ENCODE data around the gene ELP4. TPM values are rescaled to one million over a fixed set of nuclear protein-coding genes. Genes with fewer than 3 reads are reported as not detected.

Gene ELP4
- total and polyA plus RNA-seq, 2 experiments from 2014 or later, result 28.2 to 38.3 TPM

DNA sequence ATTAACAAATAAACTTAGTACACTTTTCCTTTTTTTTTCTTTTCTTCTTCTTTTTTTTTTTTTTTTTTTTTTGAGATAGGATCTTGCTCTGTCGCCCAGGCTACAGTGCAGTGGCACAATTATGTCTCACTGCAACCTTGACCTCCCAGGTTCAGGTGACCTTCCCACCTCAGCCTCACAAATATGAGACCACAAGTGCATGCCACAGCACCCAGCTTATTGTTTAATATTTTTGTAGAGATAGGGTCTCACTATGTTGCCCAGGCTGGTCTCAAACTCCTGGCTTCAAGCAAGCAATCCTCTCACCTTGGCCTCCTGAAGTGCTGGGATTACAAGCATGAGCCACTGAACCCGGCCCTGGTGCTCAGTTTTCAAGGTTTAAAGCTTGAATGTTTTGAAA lies 88.9 kb downstream of the ELP4 start:
- no peak overlapping the region for H3K27ac Mint-ChIP-seq
- H3K9me3 Mint-ChIP-seq, result peaks cover 15% of the 10 kb centered on the region
- no peak overlapping the region for H3K4me3 Mint-ChIP-seq
- H3K4me1 Mint-ChIP-seq, result peaks cover 17% of the 10 kb centered on the region
- no peak for DNase-seq (ENCODE audit: low spot score)
- no peaks in the 10 kb centered on the region for H3K79me2 ChIP-seq (replicated peaks; ENCODE audit: insufficient read depth)
- no peak for ATAC-seq
- H4K20me1 ChIP-seq (replicated peaks; ENCODE audit: insufficient read depth), result no peaks in the 10 kb centered on the region
- no peak overlapping the region for H3K4me3 ChIP-seq
- H3K36me3 ChIP-seq (ENCODE audit: insufficient read depth), result no peaks in the 10 kb centered on the region
- peaks cover 17% of the 10 kb centered on the region for H3K4me1 ChIP-seq (ENCODE audit: insufficient read depth)
- TF ChIP-seq POLR2AphosphoS5 (IDR thresholded peaks at IDR 0.05; ENCODE audit: low read depth), result no peak
- no peak for TF ChIP-seq STAT1 (IDR thresholded peaks at IDR 0.05; ENCODE audit: unreplicated experiment)
- no peak for TF ChIP-seq REST (IDR thresholded peaks at IDR 0.05; ENCODE audit: unreplicated experiment)
- no peak for TF ChIP-seq EZH2 (IDR thresholded peaks at IDR 0.05; ENCODE audit: low read depth, unreplicated experiment)
- no peak for TF ChIP-seq CREB1 (CRISPR knock-in tag; IDR thresholded peaks at IDR 0.05; ENCODE audit: low read depth)
- TF ChIP-seq NANOG (IDR thresholded peaks at IDR 0.05; ENCODE audit: borderline replicate concordance), result no peak
- TF ChIP-seq JUNB (IDR thresholded peaks at IDR 0.05; ENCODE audit: unreplicated experiment), result no peak
- TF ChIP-seq, protein P1, sequence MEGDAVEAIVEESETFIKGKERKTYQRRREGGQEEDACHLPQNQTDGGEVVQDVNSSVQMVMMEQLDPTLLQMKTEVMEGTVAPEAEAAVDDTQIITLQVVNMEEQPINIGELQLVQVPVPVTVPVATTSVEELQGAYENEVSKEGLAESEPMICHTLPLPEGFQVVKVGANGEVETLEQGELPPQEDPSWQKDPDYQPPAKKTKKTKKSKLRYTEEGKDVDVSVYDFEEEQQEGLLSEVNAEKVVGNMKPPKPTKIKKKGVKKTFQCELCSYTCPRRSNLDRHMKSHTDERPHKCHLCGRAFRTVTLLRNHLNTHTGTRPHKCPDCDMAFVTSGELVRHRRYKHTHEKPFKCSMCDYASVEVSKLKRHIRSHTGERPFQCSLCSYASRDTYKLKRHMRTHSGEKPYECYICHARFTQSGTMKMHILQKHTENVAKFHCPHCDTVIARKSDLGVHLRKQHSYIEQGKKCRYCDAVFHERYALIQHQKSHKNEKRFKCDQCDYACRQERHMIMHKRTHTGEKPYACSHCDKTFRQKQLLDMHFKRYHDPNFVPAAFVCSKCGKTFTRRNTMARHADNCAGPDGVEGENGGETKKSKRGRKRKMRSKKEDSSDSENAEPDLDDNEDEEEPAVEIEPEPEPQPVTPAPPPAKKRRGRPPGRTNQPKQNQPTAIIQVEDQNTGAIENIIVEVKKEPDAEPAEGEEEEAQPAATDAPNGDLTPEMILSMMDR (conservative IDR thresholded peaks at IDR 0.05; ENCODE audit: low read depth in 2 of 2), result no peak
- no peak for TF ChIP-seq EZH2phosphoT487 (IDR thresholded peaks at IDR 0.05; ENCODE audit: unreplicated experiment)
- TF ChIP-seq, protein P2, sequence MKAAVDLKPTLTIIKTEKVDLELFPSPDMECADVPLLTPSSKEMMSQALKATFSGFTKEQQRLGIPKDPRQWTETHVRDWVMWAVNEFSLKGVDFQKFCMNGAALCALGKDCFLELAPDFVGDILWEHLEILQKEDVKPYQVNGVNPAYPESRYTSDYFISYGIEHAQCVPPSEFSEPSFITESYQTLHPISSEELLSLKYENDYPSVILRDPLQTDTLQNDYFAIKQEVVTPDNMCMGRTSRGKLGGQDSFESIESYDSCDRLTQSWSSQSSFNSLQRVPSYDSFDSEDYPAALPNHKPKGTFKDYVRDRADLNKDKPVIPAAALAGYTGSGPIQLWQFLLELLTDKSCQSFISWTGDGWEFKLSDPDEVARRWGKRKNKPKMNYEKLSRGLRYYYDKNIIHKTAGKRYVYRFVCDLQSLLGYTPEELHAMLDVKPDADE (IDR thresholded peaks at IDR 0.05), result no peak
- no peak for TF ChIP-seq ZNF331 (CRISPR knock-in tag; IDR thresholded peaks at IDR 0.05; ENCODE audit: low read depth)
- no peak for TF ChIP-seq ZNF114 (CRISPR knock-in tag; IDR thresholded peaks at IDR 0.05)
- TF ChIP-seq ZNF462 (CRISPR knock-in tag; IDR thresholded peaks at IDR 0.05), result no peak
- peaks cover 23% of the 10 kb centered on the region for H3K36me3 Mint-ChIP-seq (ENCODE audit: low read depth)
- no peak overlapping the region for H3K27ac ChIP-seq (ENCODE audit: low read depth)
- no peaks in the 10 kb centered on the region for H3K27me3 Mint-ChIP-seq (ENCODE audit: insufficient read depth, low read depth, poor library complexity)
- no peaks in the 10 kb centered on the region for H3K27me3 ChIP-seq (ENCODE audit: insufficient read depth)
- no peaks in the 10 kb centered on the region for H3K9me2 ChIP-seq (ENCODE audit: insufficient read depth)
- H2AFZ ChIP-seq, result no peak overlapping the region
- H3K4me2 ChIP-seq, result no peak overlapping the region
- no peaks in the 10 kb centered on the region for H3F3A ChIP-seq (replicated peaks; ENCODE audit: low read depth)
